Neural cell (in vitro differentiated cells): Measurements from ENCODE around the gene TCF12. TPM values are rescaled to one million over a fixed set of nuclear protein-coding genes. Genes with fewer than 3 reads are reported as not detected.

Experiments
- H2AFZ ChIP-seq: fragments of 200-600, 300-800 bp; sonication (generic), shearing (Covaris generic); 2 replicates; pipeline ENCODE4 v1.6.0; 2014; ENCODE audit warnings: low read depth, mild to moderate bottlenecking, antibody characterized with exemption, low read length, moderate library complexity
- H3F3A ChIP-seq: fragments of 200-600 bp; shearing (Covaris generic); 2 replicates; pipeline ENCODE4 v1.6.1; 2016; ENCODE audit warnings: mild to moderate bottlenecking, moderate library complexity, mixed read lengths, antibody characterized with exemption, low read length; ENCODE audit not compliant: insufficient read depth, poor library complexity, severe bottlenecking
- H3K27ac ChIP-seq: fragments of 200-600, 300-800 bp; sonication (generic), shearing (Covaris generic); 2 replicates; pipeline ENCODE4 v1.5.1; 2014; ENCODE audit warnings: mild to moderate bottlenecking, low read length, moderate library complexity
- H3K27me3 ChIP-seq: fragments of 300-800, 200-600 bp; sonication (generic), shearing (Covaris generic); 2 replicates; pipeline ENCODE4 v1.6.0; 2014; ENCODE audit warnings: mild to moderate bottlenecking, low read depth, low read length, moderate library complexity; ENCODE audit not compliant: insufficient read depth
- H3K36me3 ChIP-seq: fragments of 300-800, 200-600 bp; sonication (generic), shearing (Covaris generic); 2 replicates; pipeline ENCODE4 v1.5.1; 2014; ENCODE audit warnings: mild to moderate bottlenecking, antibody characterized with exemption, low read length, moderate library complexity; ENCODE audit not compliant: insufficient read depth
- H3K4me2 ChIP-seq: fragments of 300-800, 200-600 bp; sonication (generic), shearing (Covaris generic); 2 replicates; pipeline ENCODE4 v1.6.0; 2014; ENCODE audit warnings: mild to moderate bottlenecking, low read length
- H3K4me3 ChIP-seq: fragments of 300-800, 200-600 bp; sonication (generic), shearing (Covaris generic); 2 replicates; pipeline ENCODE4 v1.5.1; 2014; ENCODE audit warnings: mild to moderate bottlenecking, low read length, moderate library complexity
- H3K79me2 ChIP-seq: fragments of 200-600 bp; shearing (Covaris generic); replicated peaks from 2 replicates; pipeline ENCODE4 v1.6.0; 2014; ENCODE audit warnings: mild to moderate bottlenecking, low read length, moderate library complexity; ENCODE audit not compliant: insufficient read depth
- H3K9ac ChIP-seq: fragments of 300-800, 200-600 bp; sonication (generic), shearing (Covaris generic); 2 replicates; pipeline ENCODE4 v1.6.1; 2016; ENCODE audit warnings: mild to moderate bottlenecking, low read length, mixed read lengths
- H3K9me2 ChIP-seq: fragments of 200-600 bp; shearing (Covaris generic); 2 replicates; pipeline ENCODE4 v1.6.1; 2016; ENCODE audit warnings: mild to moderate bottlenecking, low read length, mixed read lengths; ENCODE audit not compliant: insufficient read depth
- H3K9me3 ChIP-seq: fragments of 200-600, 300-800 bp; sonication (generic), shearing (Covaris generic); 2 replicates; pipeline ENCODE4 v1.6.1; 2016; ENCODE audit warnings: mild to moderate bottlenecking, mixed run types, low read length, moderate library complexity, mixed read lengths
- H4K20me1 ChIP-seq: fragments of 200-600 bp; shearing (Covaris generic); 2 replicates; pipeline ENCODE4 v1.6.1; 2016; ENCODE audit warnings: mild to moderate bottlenecking, mixed run types; ENCODE audit not compliant: insufficient read depth
- EP300 ChIP-seq: fragments of 450-650 bp; conservative IDR thresholded peaks from 2 replicates; pipeline ENCODE4 v1.6.1; 2014; ENCODE audit warnings: antibody characterized with exemption, mild to moderate bottlenecking, moderate library complexity; ENCODE audit not compliant: poor library complexity, severe bottlenecking
- EZH2 ChIP-seq: fragments of 200-600, 300-800 bp; shearing (Covaris generic), sonication (generic); IDR thresholded peaks from 2 replicates; pipeline ENCODE4 v1.6.1; 2014; ENCODE audit warnings: antibody characterized with exemption, low read length, borderline replicate concordance, mild to moderate bottlenecking; ENCODE audit not compliant: insufficient read depth, poor library complexity, severe bottlenecking
- MXI1 ChIP-seq: fragments of 450-650 bp; conservative IDR thresholded peaks from 2 replicates; pipeline ENCODE4 v1.6.1; 2014; ENCODE audit warnings: antibody characterized with exemption, mild to moderate bottlenecking; ENCODE audit not compliant: poor library complexity, severe bottlenecking
- POLR2AphosphoS5 ChIP-seq: IDR thresholded peaks from 2 replicates; pipeline ENCODE4 v1.6.1; 2012
- RAD21 ChIP-seq: fragments of 450-650 bp; conservative IDR thresholded peaks from 2 replicates; pipeline ENCODE4 v1.6.1; 2014; ENCODE audit warnings: antibody characterized with exemption, mild to moderate bottlenecking, moderate library complexity
- REST ChIP-seq: IDR thresholded peaks from 2 replicates; pipeline ENCODE4 v1.6.1; 2012; ENCODE audit warnings: borderline replicate concordance
- SMC3 ChIP-seq: fragments of 450-650 bp; conservative IDR thresholded peaks from 2 replicates; pipeline ENCODE4 v1.6.1; 2014; ENCODE audit warnings: antibody characterized with exemption, mild to moderate bottlenecking, moderate library complexity; ENCODE audit not compliant: poor library complexity
- TAF1 ChIP-seq: IDR thresholded peaks from 2 replicates; pipeline ENCODE4 v1.6.1; 2012; ENCODE audit warnings: low read depth
- polyA plus RNA-seq: library from polyadenylated mRNA; depleted of rRNA; stranded (reverse); fragments of >200 nt; gene quantifications from 2 replicates; pipeline ENCODE4 v1.2.3, GENCODE V29; 2014

Gene TCF12
- polyA plus RNA-seq, 1 donor from 2014 or later, result 52.7 TPM

GRCh38 chr15:56894601-56895000, 23.8 kb upstream of the TCF12 start:
- no peak overlapping the region for H2AFZ ChIP-seq
- H3F3A ChIP-seq, result peaks cover 6% of the 10 kb centered on the region
- no peaks in the 10 kb centered on the region for H3K36me3 ChIP-seq
- H3K9me2 ChIP-seq, result no peaks in the 10 kb centered on the region
- no peak overlapping the region for H3K9ac ChIP-seq
- no peak overlapping the region for H3K4me3 ChIP-seq
- H3K27ac ChIP-seq, result no peak overlapping the region
- TF ChIP-seq POLR2AphosphoS5 (no peak), REST (no peak), RAD21 (no peak), MXI1 (no peak), SMC3 (no peak), TAF1 (no peak), EP300 (no peak), EZH2 (no peak)
- no peaks in the 10 kb centered on the region for H4K20me1 ChIP-seq
- H3K4me2 ChIP-seq, result no peak overlapping the region
- no peaks in the 10 kb centered on the region for H3K9me3 ChIP-seq
- H3K27me3 ChIP-seq, result no peaks in the 10 kb centered on the region
- H3K79me2 ChIP-seq, result no peaks in the 10 kb centered on the region

- TF ChIP-seq SMC3 (no peak), EP300 (no peak)
- no peaks in the 10 kb centered on the region for H3K36me3 ChIP-seq
- no peak overlapping the region for H3K27ac ChIP-seq
- H3K4me2 ChIP-seq, result no peak overlapping the region
- no peaks in the 10 kb centered on the region for H3K79me2 ChIP-seq
- H3K27me3 ChIP-seq, result no peaks in the 10 kb centered on the region
- no peaks in the 10 kb centered on the region for H4K20me1 ChIP-seq
- no peak overlapping the region for H3K9ac ChIP-seq
- H3F3A ChIP-seq, result no peaks in the 10 kb centered on the region
- no peak overlapping the region for H3K4me3 ChIP-seq
- no peaks in the 10 kb centered on the region for H3K9me3 ChIP-seq
- H2AFZ ChIP-seq, result no peak overlapping the region
- no peaks in the 10 kb centered on the region for H3K9me2 ChIP-seq
These were observed 16.5 kb upstream of the TCF12 start for GRCh38 chr15:56901931-56902330.

DNA sequence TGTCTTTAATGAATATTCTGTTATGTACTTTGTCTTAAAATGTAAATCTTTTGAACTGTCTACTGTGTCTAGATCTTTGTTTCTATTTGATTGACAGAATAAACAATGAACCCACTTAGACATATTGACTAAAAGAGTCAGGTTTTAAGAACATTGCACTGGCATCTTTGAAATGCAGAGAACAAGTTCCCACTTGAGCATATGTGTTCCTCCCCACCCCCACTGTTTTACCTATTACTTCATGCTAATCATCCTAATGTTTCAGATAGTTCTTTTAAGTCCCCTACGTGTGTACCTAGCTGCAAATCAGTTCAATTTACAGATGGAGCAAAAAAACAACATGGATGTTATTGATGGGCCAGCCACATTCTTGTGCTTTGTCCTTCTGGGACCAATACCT, 11.7 kb upstream of the TCF12 start:
- no peaks in the 10 kb centered on the region for H3K36me3 ChIP-seq
- peak overlapping the region; percentile 30 for H3K27ac ChIP-seq
- H2AFZ ChIP-seq, result no peak overlapping the region
- H4K20me1 ChIP-seq, result no peaks in the 10 kb centered on the region
- no peaks in the 10 kb centered on the region for H3K9me2 ChIP-seq
- no peak for TF ChIP-seq SMC3
- no peak for TF ChIP-seq TAF1
- no peaks in the 10 kb centered on the region for H3F3A ChIP-seq
- no peaks in the 10 kb centered on the region for H3K79me2 ChIP-seq
- H3K4me2 ChIP-seq, result no peak overlapping the region
- peak overlapping the region; percentile 51 for H3K4me3 ChIP-seq
- no peaks in the 10 kb centered on the region for H3K9me3 ChIP-seq
- no peaks in the 10 kb centered on the region for H3K27me3 ChIP-seq
- H3K9ac ChIP-seq, result no peak overlapping the region
